Measurements from ENCODE around the gene PIGU. TPM values are rescaled to one million over a fixed set of nuclear protein-coding genes. Genes with fewer than 3 reads are reported as not detected.

Gene PIGU
- total and polyA plus RNA-seq, 2 of the 13 experiments (the other 11 are each of a cell fraction or from before 2014, with no cell fraction given) = 45.5 to 231 TPM

DNA sequence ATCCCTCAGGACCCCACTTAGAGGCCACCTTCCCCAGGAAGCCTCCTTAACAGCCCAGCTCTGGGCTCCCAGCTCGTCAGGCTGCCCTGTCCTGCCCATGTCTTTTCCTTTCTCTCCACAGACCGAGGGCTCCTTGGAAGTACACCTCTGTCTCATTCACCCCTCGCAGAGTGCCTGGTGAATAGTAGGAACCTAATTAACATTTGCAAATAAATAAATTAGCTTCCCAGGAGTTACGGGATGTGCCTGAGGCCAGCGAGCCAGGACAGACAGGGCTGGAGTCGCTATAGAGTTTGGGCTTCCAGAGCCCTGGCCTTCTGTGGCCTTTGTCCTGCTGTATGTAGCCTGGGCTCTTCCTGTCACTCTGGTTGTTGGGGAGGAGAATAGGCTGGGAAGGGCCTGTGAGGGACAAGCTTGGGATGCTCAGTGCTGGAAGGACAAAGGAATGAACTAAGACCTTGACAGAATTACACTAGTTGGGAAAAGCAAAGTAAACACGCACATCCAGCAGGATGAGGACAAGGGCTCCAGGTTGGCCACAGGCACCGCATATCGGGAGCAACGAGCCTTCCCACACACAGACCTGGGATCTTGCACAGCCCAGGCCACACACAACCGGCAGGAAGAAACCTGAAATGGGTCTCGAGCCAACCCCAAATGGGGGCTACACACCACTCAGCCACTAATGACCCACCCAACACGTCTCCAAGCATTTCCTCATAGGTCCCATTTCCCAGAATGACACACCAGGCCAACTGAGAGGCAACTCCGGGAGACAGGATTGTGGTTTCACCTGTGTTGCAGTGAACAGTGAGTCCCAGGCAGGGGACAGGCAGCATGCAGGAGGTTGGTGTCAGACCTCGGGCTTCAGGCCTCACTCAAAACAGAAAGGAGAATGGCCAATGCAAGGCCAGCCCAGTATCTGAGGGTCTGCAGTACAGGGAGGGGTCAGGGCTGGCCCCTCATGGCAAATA lies 108.7 kb downstream of the PIGU start:
- H3K27me3 ChIP-seq (ENCODE audit: control insufficient read depth in 1 of 2, insufficient read depth in 2 of 2, low read length in 2 of 2) = no peaks in the 10 kb centered on the region
- peak; percentile 63 for ATAC-seq
- peaks cover 24 to 49% of the 10 kb centered on the region in 2 experiments for H3K36me3 ChIP-seq (replicated peaks in 1 of 2; ENCODE audit: control insufficient read depth in 1 of 2, insufficient read depth in 2 of 2, low read length in 2 of 2)
- ChIA-PET CTCF (ENCODE audit: low intra/inter-chr PET ratio, low total read pairs) (no interaction called here), POLR2A (no interaction called here)
- H2AFZ ChIP-seq (ENCODE audit: low read length) = no peak overlapping the region
- H4K20me1 ChIP-seq (ENCODE audit: insufficient read depth, low read length) = no peaks in the 10 kb centered on the region
- no peak overlapping the region for H3K4me2 ChIP-seq (ENCODE audit: low read depth, low read length)
- in situ Hi-C loops (cut with HindIII; ENCODE audit: extremely low pct_ligation_motif_present, low pct_unique_long_range_greater_than_20kb) = no loop called here
- H3K27ac ChIP-seq (ENCODE audit: extremely low read length, insufficient read depth, low read length) = no peak overlapping the region
- H3K4me1 ChIP-seq (ENCODE audit: insufficient read depth, low read length) = peaks cover 7% of the 10 kb centered on the region; the same call in 1 of the 2 replicates
- intact Hi-C loops (cut with micrococcal nuclease; ENCODE audit: unreplicated experiment) = no loop called here
- BruUV-seq (replicated peaks) = no TSS peak
- no peak overlapping the region; the same call in 1 of the 2 replicates for H3K9ac ChIP-seq (ENCODE audit: insufficient read depth, low read depth, low read length)
- 96% methylated on average over 15 of the region's 15 CpGs for WGBS (ENCODE audit: low lambda C conversion rate)
- DNase-seq (ENCODE audit: low spot score) = peak; percentile 34
- no peaks in the 10 kb centered on the region for H3K79me2 ChIP-seq (ENCODE audit: insufficient read depth, low read length)
- no peaks in the 10 kb centered on the region for H3K9me3 ChIP-seq (ENCODE audit: low read length)
- peak; percentile 39 for FAIRE-seq
- no peak overlapping the region for H3K4me3 ChIP-seq (replicated peaks in 1 of 3; ENCODE audit: insufficient read depth in 1 of 3, low read depth in 2 of 3, low read length in 3 of 3)
- TF ChIP-seq, protein P1, sequence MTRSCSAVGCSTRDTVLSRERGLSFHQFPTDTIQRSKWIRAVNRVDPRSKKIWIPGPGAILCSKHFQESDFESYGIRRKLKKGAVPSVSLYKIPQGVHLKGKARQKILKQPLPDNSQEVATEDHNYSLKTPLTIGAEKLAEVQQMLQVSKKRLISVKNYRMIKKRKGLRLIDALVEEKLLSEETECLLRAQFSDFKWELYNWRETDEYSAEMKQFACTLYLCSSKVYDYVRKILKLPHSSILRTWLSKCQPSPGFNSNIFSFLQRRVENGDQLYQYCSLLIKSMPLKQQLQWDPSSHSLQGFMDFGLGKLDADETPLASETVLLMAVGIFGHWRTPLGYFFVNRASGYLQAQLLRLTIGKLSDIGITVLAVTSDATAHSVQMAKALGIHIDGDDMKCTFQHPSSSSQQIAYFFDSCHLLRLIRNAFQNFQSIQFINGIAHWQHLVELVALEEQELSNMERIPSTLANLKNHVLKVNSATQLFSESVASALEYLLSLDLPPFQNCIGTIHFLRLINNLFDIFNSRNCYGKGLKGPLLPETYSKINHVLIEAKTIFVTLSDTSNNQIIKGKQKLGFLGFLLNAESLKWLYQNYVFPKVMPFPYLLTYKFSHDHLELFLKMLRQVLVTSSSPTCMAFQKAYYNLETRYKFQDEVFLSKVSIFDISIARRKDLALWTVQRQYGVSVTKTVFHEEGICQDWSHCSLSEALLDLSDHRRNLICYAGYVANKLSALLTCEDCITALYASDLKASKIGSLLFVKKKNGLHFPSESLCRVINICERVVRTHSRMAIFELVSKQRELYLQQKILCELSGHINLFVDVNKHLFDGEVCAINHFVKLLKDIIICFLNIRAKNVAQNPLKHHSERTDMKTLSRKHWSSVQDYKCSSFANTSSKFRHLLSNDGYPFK (CRISPR knock-in tag; IDR thresholded peaks at IDR 0.05; ENCODE audit: borderline replicate concordance) = 0 out of 2 replicates have a peak, but pooled peaks have one; percentile 7
- TF ChIP-seq, protein P2, sequence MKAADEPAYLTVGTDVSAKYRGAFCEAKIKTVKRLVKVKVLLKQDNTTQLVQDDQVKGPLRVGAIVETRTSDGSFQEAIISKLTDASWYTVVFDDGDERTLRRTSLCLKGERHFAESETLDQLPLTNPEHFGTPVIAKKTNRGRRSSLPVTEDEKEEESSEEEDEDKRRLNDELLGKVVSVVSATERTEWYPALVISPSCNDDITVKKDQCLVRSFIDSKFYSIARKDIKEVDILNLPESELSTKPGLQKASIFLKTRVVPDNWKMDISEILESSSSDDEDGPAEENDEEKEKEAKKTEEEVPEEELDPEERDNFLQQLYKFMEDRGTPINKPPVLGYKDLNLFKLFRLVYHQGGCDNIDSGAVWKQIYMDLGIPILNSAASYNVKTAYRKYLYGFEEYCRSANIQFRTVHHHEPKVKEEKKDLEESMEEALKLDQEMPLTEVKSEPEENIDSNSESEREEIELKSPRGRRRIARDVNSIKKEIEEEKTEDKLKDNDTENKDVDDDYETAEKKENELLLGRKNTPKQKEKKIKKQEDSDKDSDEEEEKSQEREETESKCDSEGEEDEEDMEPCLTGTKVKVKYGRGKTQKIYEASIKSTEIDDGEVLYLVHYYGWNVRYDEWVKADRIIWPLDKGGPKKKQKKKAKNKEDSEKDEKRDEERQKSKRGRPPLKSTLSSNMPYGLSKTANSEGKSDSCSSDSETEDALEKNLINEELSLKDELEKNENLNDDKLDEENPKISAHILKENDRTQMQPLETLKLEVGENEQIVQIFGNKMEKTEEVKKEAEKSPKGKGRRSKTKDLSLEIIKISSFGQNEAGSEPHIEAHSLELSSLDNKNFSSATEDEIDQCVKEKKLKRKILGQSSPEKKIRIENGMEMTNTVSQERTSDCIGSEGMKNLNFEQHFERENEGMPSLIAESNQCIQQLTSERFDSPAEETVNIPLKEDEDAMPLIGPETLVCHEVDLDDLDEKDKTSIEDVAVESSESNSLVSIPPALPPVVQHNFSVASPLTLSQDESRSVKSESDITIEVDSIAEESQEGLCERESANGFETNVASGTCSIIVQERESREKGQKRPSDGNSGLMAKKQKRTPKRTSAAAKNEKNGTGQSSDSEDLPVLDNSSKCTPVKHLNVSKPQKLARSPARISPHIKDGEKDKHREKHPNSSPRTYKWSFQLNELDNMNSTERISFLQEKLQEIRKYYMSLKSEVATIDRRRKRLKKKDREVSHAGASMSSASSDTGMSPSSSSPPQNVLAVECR (CRISPR knock-in tag; IDR thresholded peaks at IDR 0.05; ENCODE audit: borderline replicate concordance) = no peak
- TF ChIP-seq GATA4 (IDR thresholded peaks at IDR 0.05; ENCODE audit: borderline replicate concordance, low read depth) = no peak
- TF ChIP-seq GATAD2A (CRISPR knock-in tag; IDR thresholded peaks at IDR 0.05) = no peak
- no peak for TF ChIP-seq TARDBP (CRISPR knock-in tag; IDR thresholded peaks at IDR 0.05)
- no peak for TF ChIP-seq ZC3H4 (CRISPR knock-in tag; IDR thresholded peaks at IDR 0.05; ENCODE audit: borderline replicate concordance)
- no peak for TF ChIP-seq CBX5 (CRISPR knock-in tag; IDR thresholded peaks at IDR 0.05; ENCODE audit: borderline replicate concordance)
- no peak for TF ChIP-seq ZNF781 (CRISPR knock-in tag; IDR thresholded peaks at IDR 0.05; ENCODE audit: borderline replicate concordance, not compliant biosample characterization)
- peak; percentile 79 for TF ChIP-seq ZBTB38 (CRISPR knock-in tag; IDR thresholded peaks at IDR 0.05)
- no peak for TF ChIP-seq ZNF136 (CRISPR knock-in tag; IDR thresholded peaks at IDR 0.05; ENCODE audit: low read depth)
- TF ChIP-seq KLF6 (CRISPR knock-in tag; IDR thresholded peaks at IDR 0.05) = no peak
- TF ChIP-seq DNMT3B (CRISPR knock-in tag; conservative IDR thresholded peaks at IDR 0.05) = no peak
- TF ChIP-seq, protein P3, sequence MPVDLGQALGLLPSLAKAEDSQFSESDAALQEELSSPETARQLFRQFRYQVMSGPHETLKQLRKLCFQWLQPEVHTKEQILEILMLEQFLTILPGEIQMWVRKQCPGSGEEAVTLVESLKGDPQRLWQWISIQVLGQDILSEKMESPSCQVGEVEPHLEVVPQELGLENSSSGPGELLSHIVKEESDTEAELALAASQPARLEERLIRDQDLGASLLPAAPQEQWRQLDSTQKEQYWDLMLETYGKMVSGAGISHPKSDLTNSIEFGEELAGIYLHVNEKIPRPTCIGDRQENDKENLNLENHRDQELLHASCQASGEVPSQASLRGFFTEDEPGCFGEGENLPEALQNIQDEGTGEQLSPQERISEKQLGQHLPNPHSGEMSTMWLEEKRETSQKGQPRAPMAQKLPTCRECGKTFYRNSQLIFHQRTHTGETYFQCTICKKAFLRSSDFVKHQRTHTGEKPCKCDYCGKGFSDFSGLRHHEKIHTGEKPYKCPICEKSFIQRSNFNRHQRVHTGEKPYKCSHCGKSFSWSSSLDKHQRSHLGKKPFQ (CRISPR knock-in tag; IDR thresholded peaks at IDR 0.05; ENCODE audit: insufficient replicate concordance) = no peak
- TF ChIP-seq MEIS1 (CRISPR knock-in tag; IDR thresholded peaks at IDR 0.05; ENCODE audit: borderline replicate concordance) = no peak
